ENCODE data around the gene ABCF2. TPM values are rescaled to one million over a fixed set of nuclear protein-coding genes. Genes with fewer than 3 reads are reported as not detected.

ABCF2 gene
- total and polyA plus RNA-seq, 2 donors (not counting 1 experiment from before 2014, with no cell fraction given), result 16.1 to 30.2 TPM

DNA sequence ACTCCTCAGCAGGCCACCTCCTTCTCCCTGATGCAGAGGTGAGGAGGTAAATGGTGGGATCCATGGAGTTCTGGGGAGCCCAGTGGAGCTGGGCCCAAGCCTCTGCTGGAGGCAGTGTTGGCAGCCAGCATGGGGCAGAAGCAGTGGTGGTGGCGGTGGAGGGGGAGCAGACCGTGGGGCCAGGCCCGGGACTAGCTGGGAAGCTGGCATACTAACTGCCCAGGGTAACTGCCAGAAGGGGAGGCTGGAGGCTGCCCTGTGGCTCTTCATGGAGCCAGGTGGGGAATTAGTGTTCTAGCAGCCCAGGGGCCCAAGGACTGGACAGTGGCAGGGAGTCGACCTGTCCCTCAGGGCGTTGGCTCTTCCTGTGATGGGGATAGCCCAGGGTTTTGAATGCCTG, 37.6 kb upstream of the ABCF2 start:
- intact Hi-C loops (cut with micrococcal nuclease), result no loop called here
- Histone ChIP-seq H4K20me1 (ENCODE audit: control insufficient read depth, insufficient read depth, low read length, poor library complexity, severe bottlenecking) (no peaks in the 10 kb centered on the region), H3K4me3 (ENCODE audit: control extremely low read depth in 1 of 5, extremely low read depth in 1 of 5, insufficient read depth in 1 of 5, low read depth in 2 of 5, low read length in 4 of 5) (no peak overlapping the region), H3K9me3 (ENCODE audit: control extremely low read depth in 1 of 3, control insufficient read depth in 2 of 3, insufficient read depth in 1 of 3, low read length in 2 of 3) (peaks cover 0 to 8% (median 0%) of the 10 kb centered on the region in 3 donors), H3K79me2 (ENCODE audit: control insufficient read depth, insufficient read depth, low read length) (no peaks in the 10 kb centered on the region), H3K36me3 (replicated peaks in 1 of 2; ENCODE audit: control extremely low read depth in 1 of 2, control insufficient read depth in 1 of 2, extremely low read depth in 1 of 2, insufficient read depth in 2 of 2, low read length in 1 of 2) (no peaks in the 10 kb centered on the region), H3K27me3 (replicated peaks in 1 of 4; ENCODE audit: control extremely low read depth in 1 of 4, control insufficient read depth in 3 of 4, insufficient read depth in 4 of 4, low read length in 3 of 4) (peaks cover 0 to 9% (median 0%) of the 10 kb centered on the region in 4 experiments), H3K9ac (ENCODE audit: low read length) (no peak overlapping the region), H3K27ac (ENCODE audit: low read length in 2 of 2) (no peak overlapping the region), H3K4me2 (replicated peaks; ENCODE audit: low read depth, low read length, poor library complexity, severe bottlenecking) (no peak overlapping the region), H3K4me1 (ENCODE audit: control insufficient read depth in 2 of 2, insufficient read depth in 2 of 2, low read length in 2 of 2) (no peaks in the 10 kb centered on the region), H2AFZ (ENCODE audit: insufficient read depth, low read depth, low read length, poor library complexity, severe bottlenecking) (no peak overlapping the region)
- 86% methylated on average over 5 of the region's 5 CpGs for WGBS (ENCODE audit: insufficient coverage)
- Mint-ChIP-seq H3K4me3 (no peak overlapping the region), H3K27ac (no peak overlapping the region), H3K27me3 (peaks cover 32% of the 10 kb centered on the region), H3K9me3 (ENCODE audit: insufficient read depth) (no peaks in the 10 kb centered on the region), H3K4me1 (no peaks in the 10 kb centered on the region)
- ATAC-seq (ENCODE audit: low read depth) (no peak), DNase-seq (no peak)
- ChIA-PET CTCF (no interaction called here), POLR2A (no interaction called here)
- TF ChIP-seq EZH2 (IDR thresholded peaks at IDR 0.05; ENCODE audit: borderline replicate concordance, insufficient read depth, low read depth, low read length, poor library complexity, severe bottlenecking) (no peak), CTCF (IDR thresholded peaks at IDR 0.05) (no peak)

GRCh38 chr7:151261529-151261928, 34.5 kb upstream of the ABCF2 start:
- 93% methylated on average over 10 of the region's 10 CpGs for WGBS (ENCODE audit: insufficient coverage)
- Histone ChIP-seq H3K4me3 (ENCODE audit: control extremely low read depth in 1 of 5, extremely low read depth in 1 of 5, insufficient read depth in 1 of 5, low read depth in 2 of 5, low read length in 4 of 5) (no peak overlapping the region), H2AFZ (ENCODE audit: insufficient read depth, low read depth, low read length, poor library complexity, severe bottlenecking) (no peak overlapping the region), H3K9ac (ENCODE audit: low read length) (no peak overlapping the region), H3K4me2 (replicated peaks; ENCODE audit: low read depth, low read length, poor library complexity, severe bottlenecking) (no peak overlapping the region), H4K20me1 (ENCODE audit: control insufficient read depth, insufficient read depth, low read length, poor library complexity, severe bottlenecking) (no peaks in the 10 kb centered on the region), H3K27ac (ENCODE audit: low read length in 2 of 2) (no peak overlapping the region), H3K79me2 (ENCODE audit: control insufficient read depth, insufficient read depth, low read length) (no peaks in the 10 kb centered on the region), H3K36me3 (replicated peaks in 1 of 2; ENCODE audit: control extremely low read depth in 1 of 2, control insufficient read depth in 1 of 2, extremely low read depth in 1 of 2, insufficient read depth in 2 of 2, low read length in 1 of 2) (no peaks in the 10 kb centered on the region), H3K4me1 (ENCODE audit: control insufficient read depth in 2 of 2, insufficient read depth in 2 of 2, low read length in 2 of 2) (no peaks in the 10 kb centered on the region), H3K9me3 (ENCODE audit: control extremely low read depth in 1 of 3, control insufficient read depth in 2 of 3, insufficient read depth in 1 of 3, low read length in 2 of 3) (peaks cover 0 to 8% (median 0%) of the 10 kb centered on the region in 3 donors), H3K27me3 (replicated peaks in 1 of 4; ENCODE audit: control extremely low read depth in 1 of 4, control insufficient read depth in 3 of 4, insufficient read depth in 4 of 4, low read length in 3 of 4) (peaks cover 0 to 8% (median 0%) of the 10 kb centered on the region in 4 experiments)
- no peak overlapping the region for H3K4me3 Mint-ChIP-seq
- CTCF ChIA-PET, result interaction anchor here (0.5 kb wide), 1 partner anchor 43 kb away, joined by 3 read pairs; no protein-coding TSS in a partner anchor
- H3K9me3 Mint-ChIP-seq (ENCODE audit: insufficient read depth), result no peaks in the 10 kb centered on the region
- no peak overlapping the region for H3K27ac Mint-ChIP-seq
- peaks cover 39% of the 10 kb centered on the region for H3K27me3 Mint-ChIP-seq
- H3K4me1 Mint-ChIP-seq, result no peaks in the 10 kb centered on the region
- DNase-seq (no peak), ATAC-seq (ENCODE audit: low read depth) (no peak)
- POLR2A ChIA-PET, result no interaction called here
- TF ChIP-seq CTCF (IDR thresholded peaks at IDR 0.05) (no peak), EZH2 (IDR thresholded peaks at IDR 0.05; ENCODE audit: borderline replicate concordance, insufficient read depth, low read depth, low read length, poor library complexity, severe bottlenecking) (no peak)
- intact Hi-C loops (cut with micrococcal nuclease), result no loop called here
